GM18520 (cell line): ENCODE data around the gene FAM186B.
A peak's percentile ranks its signal among the peaks of the same experiment; 100 is the strongest.

Experiments used
- ATAC-seq: cut with Tn5 transposase; IDR thresholded peaks from one replicate; pipeline ENCODE4 v1.9.1; 2021; ENCODE audit not compliant: unreplicated experiment

Gene FAM186B

DNA sequence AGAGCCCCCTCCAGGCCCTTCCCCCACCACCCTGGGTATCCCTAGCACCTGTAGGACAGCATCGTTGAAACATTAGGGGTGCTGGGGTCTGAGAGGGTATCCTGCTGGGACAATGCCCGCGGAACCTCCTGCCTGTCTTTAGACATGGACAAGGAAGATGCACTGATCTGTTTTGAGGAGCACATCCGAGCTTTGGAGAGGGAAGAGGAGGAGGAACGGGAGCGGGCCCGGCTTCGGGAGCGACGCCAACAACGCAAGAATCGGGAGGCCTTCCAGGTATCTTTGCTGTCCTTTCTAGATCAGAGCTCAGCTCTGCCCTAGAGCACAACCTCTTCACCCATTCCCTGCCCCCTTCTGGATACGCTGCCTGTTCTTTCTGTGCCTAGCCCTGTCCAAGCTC, 31.1 kb upstream of the FAM186B start:
- no peak for ATAC-seq

DNA sequence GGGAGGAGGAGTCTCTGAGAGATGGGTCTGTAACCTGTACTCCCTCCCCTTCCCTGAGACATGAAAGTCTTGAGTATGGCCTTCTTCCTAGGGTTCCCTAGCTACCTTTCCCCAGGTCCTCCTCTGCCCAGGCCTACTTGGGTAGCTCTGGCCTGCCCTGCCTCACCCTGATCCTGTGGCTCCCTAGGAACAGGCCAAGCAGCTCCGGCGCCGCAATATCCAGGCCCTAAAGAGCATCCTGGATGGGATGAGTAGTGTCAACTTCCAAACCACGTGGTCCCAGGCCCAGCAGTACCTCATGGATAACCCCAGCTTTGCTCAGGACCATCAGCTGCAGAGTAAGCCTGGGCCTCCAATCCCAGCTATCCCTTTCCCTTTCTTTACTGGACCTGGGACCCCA, 30.2 kb upstream of the FAM186B start:
- no peak for ATAC-seq

DNA sequence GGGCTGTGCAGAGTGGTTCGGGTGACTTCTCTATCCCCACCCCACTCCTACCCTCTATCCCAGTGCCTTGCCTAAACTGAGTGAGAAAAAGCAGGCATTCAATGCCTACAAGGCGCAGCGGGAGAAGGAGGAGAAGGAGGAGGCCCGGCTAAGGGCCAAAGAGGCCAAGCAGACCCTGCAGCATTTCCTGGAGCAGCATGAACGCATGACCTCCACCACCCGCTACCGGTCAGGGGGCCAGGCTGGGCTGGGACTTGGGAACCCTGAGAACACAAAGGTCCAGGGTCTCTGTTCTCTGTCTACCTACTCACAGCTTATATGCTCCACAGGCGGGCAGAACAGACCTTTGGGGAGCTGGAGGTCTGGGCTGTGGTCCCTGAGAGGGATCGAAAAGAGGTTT, 29.6 kb upstream of the FAM186B start:
- ATAC-seq = no peak

DNA sequence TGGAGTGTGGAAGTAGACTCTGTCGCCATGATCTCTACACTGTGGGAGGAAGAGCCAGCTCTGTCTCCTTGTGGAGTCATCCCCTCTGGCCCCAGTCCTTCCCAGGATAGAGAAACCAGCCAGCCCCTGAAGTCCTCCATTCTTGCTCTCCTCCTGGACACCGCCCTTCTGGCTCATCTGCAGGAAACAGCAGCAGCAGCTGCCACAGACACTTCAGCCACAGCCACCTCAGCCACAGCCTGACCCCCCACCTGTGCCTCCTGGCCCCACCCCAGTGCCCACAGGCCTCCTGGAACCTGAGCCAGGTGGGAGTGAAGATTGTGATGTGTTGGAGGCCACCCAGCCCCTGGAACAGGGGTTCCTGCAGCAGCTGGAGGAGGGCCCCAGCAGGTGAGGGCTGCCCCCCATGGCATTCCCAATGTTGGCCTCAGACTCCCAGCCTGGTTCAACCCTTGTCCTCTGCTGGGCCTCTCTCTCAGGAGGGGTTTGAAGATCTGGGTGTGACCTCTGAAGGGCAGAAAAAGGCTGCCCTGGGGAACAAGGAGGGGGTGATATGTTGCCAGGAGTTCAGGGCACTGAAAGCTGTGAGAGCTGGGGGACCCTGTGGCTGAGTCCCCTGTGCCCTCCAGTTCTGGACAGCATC, 28.4 kb upstream of the FAM186B start:
- ATAC-seq = no peak

DNA sequence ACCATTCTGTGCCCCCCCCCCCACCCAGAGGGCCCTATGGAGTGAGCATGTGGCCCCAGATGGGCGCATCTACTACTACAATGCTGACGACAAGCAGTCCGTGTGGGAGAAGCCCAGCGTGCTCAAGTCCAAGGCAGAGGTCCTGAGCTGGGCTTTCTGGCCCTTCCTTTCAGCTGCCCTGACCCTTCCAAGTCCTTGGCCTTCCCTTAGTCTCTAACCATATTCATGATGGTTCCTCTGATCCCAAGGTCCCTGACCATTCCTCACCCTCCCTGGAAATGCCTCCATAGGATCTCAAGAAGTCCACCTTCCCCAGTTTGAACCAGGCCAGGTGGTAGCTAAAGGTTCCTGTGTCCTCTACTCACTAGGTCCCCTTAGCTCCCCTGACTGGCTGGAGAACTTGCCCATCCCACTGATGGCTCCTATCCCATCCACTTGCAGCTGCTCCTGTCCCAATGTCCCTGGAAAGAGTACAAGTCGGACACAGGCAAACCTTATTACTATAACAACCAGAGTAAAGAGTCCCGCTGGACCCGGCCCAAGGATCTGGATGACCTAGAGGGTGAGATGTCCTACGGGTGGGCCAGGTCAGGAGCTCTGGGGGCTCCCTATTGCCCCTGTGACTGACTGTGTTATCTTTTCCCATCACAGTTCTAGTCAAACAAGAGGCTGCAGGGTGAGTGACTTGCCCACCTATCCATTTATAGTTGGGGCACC, 27.7 kb upstream of the FAM186B start:
- no peak for ATAC-seq

DNA sequence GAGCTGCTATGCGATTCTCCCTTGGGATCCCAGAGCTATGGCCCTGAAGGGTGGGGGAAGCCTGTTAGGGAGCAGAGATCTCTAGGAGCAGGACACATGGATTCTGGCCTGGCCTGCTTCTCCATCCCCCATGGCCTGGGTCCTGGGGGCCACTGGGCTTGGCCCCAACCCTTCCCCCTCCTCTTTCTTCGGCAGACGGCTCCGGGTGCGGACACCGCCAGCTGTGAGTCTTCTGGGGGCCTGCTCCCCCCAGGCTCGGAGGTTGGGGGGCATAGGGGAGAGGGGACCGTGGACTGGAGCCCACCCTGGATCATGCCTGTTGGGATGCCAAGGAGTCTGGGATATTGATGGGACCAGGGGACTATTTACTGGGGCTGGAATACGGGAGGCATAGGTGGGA, 27.0 kb upstream of the FAM186B start:
- no peak for ATAC-seq

DNA sequence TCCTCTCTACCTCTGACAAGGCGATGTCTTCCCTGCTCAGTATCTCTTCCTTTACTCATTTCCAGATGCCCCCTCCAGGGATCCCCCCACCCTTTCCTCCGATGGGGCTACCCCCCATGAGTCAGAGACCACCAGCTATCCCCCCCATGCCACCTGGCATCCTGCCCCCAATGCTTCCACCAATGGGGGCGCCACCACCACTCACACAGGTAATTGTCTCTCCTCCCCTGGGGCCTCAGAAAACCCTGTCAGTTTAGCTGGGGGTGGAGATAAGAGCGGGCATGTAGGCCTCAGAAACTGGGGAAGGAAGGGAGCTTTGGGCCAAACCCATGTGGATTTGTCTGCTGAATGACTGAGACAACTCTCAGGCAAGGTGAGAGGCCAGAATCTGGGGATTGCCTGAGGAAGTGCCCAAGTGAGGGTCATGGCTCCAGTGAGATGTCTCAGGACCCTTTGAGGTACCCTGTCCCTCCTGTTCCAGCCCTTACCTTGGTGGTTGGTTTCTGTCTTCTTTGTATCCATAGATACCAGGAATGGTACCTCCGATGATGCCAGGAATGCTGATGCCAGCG, 26.0 kb upstream of the FAM186B start:
- no peak for ATAC-seq

DNA sequence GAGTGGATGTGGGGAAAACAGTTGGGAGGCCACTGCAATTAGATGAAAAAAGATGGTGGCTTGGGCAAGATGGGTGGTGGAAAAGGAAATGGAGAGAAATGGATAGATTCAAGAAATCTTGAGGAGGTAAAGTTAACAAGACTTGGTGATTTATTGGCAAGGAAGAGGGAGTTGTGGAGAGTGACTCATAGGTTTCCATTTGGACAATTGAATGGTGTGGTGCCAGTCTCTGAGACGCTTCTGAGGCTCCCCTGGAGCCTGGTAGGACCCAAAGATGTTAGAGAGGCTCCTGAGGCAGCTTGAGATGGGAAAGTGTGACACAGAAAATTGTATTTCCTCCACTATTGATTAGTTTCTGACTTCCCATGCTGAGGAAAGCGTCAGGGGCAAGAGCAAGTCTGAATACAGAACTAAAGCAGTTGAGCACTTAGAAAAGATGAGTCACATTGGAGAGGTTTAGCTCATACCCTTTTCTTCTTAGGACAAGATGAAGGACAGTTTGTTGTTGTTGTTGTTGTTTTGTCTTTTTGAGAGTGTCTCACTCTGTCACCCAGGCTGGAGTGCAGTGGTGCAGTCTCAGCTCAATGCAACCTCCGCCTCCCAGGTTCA, 22.4 kb upstream of the FAM186B start:
- ATAC-seq = no peak

DNA sequence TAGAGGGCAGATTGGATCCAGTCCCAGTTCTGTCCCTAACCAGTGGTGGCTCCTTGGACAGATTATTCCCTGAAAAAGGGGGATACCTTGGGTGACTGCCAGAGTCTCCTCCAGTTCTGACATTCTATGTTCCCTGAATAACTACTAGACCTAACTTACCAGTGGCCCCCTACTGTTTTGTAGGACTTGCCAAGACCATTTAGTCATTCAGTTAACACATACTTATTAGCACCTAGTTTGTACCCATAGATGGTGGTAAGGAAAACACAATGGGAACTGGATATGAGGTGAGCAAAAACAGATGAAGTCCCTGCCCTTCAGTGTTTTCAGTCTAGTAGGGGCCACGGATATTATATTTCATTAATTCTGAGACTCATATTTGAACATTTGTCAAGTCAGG, 21.4 kb upstream of the FAM186B start:
- ATAC-seq = no peak

DNA sequence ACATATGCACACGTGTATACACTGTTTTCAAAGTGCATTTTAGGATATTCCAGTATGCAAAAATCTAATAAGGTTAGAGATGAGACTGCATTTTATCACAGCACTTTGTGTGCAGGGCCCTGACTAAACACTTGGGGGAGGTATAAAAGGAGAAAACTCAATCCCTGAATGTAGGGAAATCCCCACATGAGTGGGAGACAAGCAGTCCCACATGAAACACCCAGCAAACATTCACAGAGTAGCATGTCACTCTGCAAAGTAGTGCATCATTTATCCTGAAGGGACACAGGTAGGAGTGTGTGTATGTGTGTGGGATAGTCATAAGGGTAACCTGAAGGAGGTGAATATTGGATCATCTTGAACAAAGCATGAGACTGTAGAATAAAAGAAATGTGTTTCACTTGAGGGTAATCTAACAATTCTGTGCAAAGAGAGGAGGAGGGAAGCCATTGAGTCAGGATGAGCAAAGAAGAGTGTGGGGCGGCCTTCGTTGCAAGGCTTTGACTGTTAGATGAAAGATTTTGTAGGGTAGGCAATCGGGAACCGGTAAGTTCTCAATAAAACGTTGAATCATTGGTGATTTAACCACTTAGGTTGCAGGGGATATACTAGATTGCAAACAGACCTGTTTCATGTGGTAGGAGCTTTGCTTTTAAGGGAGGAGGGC, 20.9 kb upstream of the FAM186B start:
- no peak for ATAC-seq

DNA sequence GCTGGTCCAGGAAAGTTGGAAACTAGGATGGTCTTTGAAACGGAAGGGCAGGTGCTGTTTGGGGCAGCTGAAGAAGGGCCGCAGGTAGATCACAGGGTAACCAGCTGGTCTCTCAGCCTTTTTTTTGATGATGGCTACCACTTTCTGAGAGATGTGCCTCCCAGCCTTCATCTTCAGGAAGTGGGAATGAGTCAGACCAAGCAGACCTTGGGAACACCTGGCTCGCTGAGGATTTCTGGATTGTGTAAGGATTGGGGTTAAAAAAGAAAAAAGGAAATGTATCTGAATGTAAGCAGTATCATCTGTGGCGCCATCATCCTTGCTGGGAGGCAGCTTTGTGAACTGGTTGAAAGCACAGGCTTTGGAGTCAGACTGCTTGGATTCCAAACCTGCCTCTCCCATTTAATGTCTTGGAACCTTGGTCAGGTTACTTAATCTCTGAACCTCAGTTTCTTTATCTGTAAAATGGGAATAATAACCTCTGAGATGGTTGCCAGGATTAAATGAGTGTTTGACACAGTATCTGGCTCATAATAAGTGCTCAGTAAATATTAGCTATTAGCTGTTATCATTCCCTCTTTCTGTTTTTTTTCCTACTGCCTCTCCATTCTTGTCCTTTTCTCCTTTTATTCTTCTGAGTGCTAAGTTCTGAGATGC, 19.6 kb upstream of the FAM186B start:
- no peak for ATAC-seq

DNA sequence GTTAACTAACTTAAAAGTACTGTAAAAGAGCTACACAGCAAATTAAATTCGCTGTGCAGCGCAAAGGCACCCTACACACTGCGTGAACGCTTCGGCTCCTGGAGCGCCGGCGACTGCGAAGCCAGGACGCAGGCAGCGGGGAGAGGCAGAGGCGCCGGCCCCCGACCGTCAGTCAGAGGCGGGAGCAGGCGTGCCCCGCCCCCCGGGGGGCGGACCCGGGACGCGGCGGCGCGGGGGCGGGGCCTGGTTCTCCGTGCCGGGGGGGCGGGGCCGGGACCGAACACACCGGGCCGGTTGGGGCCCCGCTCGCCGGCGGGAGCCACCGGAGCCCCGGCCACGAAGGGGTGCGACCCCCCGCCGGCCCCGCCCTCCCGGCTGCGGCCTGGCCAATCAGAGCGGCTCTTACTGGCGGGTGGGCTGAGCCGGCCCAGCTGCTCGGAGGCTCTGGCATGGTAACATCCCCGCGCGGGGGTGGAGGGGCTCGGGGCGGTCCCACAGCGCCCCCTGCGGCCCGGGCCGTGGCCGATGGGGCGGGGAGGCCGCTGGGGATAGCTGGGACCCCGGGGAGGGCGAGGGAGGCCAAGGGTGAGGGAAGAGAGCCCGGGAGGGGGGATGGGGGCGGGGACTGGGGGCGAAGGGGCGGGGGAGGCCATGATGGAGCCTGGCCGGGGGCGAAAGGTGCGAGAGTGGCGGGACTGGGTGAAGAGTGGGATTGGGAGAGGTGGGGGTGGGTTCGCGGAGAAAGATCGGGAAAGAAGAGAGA, 17.9 kb upstream of the FAM186B start, which contains the start of gene PRPF40B:
Gene PRPF40B (plus strand): TSS at position 420 of the 763 bp plus-strand sequence. CDS start 30 bp downstream, at position 450.
- peak; percentile 53 for ATAC-seq

DNA sequence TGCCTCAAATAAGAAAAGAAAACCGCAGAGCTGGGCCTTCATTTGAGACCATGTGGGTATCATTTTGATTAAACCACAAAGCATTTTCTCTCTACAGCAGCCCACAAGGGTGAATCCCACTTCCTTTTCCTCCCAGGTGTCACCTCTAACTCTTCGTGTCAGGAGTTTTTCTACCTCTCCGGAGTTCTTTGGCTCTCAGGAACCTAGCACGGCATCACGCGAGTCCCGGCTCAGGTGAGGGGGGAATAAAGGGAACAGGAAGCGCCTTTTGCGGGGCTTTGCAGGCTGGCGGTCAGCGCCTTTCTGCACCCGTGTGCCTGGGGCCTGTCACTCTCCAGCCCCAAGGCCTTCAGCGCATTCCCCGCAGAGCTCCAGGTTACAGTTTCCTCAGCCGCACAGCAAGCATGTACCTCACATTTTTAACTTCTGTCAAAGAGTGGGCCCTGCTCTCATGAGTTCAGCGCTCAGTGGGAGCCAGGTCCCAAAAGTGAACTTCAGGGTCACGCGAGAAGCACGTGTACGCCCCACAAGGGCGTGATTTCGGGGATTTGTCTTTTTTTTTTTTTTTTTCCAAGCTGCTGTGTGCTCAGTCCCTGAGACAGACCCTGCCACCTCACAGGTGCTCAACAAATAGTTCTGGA, 17.2 kb upstream of the FAM186B start:
- ATAC-seq = peak; percentile 13

DNA sequence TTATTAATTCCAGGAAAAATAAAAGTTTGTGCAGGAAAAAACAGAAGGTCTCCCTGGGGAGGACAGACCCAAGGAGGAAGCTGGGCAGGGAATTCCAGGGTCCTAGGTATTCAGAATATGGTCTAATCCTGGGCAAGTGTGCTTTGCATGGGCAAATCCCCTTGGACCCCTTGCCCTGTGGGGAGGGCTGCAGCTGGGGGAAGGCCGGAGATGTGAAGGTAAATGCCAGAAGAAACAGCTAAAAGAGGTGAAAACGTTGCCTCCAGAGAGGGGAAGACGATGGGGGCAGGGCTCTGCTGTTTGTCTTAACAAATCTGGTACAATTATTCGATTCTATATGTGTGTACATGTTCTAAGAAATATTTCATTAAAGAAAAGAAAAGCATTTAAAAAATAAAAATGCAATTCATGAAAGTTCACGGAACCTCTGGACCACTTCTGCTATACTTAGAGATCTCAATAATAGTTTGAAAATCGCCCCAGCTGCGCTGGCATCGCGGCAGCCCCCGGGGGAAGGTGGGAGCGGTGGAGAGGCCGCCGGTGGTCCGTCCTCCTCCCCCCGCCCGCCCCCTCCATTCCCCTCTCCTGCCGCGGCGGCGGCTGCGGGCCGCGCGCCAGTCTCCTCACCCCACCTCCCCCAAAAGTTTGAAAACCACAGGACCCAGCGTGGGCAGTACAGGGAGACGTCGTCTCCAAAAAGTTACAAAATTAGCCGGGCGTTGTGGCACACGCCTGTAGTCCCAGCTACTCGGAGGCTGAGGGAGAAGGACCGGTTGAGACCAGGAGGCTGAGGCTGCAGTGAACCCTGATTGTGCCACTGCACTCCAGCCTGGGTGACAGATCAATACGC, 16.4 kb upstream of the FAM186B start:
- no peak for ATAC-seq

DNA sequence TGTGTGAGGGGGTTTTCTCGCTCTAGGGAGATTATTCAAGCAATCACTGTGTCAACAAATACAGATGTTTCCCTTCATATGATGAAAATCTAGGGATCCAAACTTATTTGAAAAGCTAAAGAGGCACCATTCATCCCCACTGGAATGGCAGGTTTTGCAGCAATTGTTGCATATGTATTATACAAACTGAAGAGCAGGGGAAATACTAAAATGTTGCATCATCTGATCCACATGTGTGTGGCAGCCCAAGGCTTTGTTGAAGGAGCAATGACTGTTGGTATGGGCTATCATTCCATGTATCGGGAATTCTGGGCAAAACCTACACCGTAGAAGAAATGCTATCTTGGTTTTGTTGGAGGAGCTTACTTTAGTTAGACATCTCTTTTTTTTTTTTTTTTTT, 13.8 kb upstream of the FAM186B start:
- no peak for ATAC-seq

DNA sequence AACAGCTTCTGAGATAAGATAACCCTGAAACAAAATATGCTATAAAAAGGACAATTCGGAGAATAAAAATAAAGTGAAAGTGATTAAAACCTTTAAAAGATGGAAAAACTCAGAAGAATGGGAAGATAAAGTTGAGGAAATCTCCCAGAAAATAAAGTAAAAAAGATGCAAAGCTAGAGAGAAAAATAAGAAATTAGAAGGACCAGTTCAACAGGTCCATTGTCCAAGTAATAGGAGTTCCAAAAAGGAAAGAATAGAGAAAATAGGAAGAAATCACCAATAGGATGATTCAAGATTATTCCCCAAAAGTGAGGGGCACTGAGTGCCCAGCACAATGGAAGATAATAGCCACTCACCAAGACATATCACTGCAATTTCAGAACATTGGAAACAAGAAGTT, 13.1 kb upstream of the FAM186B start:
- ATAC-seq = no peak

DNA sequence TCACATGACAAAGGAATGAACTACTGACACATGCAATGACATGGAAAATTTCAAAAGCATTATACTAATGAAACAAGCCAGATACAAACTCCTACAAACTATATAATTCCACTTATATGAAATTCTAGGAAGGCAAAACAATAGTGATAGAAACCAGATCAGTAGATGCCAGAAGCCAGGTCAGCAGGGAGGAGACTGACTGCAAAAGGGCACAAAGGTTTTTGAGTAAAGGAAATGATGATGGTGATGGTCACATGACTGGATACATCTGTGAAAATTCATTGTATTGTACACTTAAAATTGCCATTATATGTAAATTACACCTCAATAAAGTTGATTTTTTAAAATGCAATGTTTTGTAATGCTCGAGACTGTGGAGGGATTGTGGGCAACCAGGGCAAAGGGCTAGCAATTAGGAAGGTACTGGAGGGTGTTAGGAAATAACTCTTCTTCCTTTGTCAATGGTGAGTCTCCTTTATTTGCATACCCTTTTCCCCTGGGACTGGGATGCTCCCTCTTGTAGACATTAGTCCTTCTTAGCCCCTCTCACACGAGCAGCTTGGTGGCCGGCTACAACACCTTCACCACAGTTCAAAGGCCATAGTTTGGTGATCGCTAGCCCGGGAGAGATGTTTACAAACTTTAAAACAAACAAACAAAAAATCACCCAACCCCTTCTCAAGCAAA, 11.2 kb upstream of the FAM186B start:
- ATAC-seq = no peak

DNA sequence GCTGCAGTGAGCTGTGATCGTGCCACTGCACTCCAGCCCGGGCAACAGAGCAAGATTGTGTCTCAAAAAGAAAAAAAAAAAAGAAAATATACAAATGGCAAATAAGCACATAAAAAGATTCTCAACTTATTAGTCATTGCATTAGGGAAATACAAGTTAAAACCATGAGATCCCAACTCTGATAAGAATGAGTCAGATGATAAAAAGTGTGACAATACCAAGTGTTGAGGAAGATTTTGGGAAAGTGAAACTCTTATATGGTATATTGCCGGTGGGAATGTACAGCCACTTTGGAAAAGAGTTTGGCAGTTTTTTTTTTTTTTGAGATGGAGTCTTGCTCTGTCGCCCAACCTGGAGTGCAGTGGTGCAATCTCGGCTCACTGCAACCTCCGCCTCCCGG, 10.3 kb upstream of the FAM186B start:
- no peak for ATAC-seq
